ENCODE measurements around the gene SMIM1. TPM values are rescaled to one million over a fixed set of nuclear protein-coding genes. Genes with fewer than 3 reads are reported as not detected.

SMIM1 gene
- total and polyA plus RNA-seq, 2 donors (not counting 1 experiment from before 2014, with no cell fraction given) = 2.0 TPM; not detected in 1

DNA sequence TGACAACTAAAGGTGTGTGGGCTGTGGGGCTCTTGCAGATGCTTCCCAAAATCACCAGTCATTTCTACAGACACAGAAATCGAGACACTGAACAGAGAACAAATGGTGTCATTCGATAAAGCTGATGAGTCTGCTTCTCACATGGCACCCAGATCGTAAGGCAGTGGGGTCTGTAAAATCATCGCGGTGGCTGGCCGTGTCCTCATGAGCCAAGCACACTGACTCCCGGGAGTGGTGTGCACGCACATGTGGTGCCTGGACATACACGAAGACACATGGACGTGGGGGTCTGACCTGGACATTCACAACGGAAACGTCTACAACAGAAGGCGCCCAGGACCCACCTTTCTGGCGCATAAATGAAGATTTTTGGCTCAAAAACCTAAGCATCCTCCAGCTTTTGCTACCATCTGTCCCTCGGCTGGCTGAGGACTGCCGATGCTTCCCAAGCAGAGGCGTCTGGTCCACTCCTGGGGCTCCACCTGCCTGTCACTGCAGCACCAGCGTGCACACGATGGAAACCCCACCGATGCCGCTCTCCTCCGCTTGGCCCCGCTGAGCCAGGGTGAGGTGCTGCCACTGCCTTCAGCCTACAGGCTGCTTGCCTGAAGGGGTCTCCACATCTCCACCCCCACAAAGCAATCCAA is 6.8 kb downstream of the SMIM1 start:
- no peak for DNase-seq (ENCODE audit: low read depth in 2 of 2)
- H3K4me3 ChIP-seq (replicated peaks in 1 of 4; ENCODE audit: control extremely low read depth in 1 of 4, insufficient read depth in 1 of 4, low read depth in 3 of 4, low read length in 4 of 4) = no peak overlapping the region
- H3K4me2 ChIP-seq (ENCODE audit: extremely low read depth, insufficient read depth, low read length) = no peak overlapping the region
- no peak overlapping the region for H3K27ac ChIP-seq (ENCODE audit: insufficient read depth, low read length)
- no peak for TF ChIP-seq EZH2 (IDR thresholded peaks at IDR 0.05; ENCODE audit: low read length, missing control alignments)
- TF ChIP-seq, protein P1, sequence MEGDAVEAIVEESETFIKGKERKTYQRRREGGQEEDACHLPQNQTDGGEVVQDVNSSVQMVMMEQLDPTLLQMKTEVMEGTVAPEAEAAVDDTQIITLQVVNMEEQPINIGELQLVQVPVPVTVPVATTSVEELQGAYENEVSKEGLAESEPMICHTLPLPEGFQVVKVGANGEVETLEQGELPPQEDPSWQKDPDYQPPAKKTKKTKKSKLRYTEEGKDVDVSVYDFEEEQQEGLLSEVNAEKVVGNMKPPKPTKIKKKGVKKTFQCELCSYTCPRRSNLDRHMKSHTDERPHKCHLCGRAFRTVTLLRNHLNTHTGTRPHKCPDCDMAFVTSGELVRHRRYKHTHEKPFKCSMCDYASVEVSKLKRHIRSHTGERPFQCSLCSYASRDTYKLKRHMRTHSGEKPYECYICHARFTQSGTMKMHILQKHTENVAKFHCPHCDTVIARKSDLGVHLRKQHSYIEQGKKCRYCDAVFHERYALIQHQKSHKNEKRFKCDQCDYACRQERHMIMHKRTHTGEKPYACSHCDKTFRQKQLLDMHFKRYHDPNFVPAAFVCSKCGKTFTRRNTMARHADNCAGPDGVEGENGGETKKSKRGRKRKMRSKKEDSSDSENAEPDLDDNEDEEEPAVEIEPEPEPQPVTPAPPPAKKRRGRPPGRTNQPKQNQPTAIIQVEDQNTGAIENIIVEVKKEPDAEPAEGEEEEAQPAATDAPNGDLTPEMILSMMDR (conservative IDR thresholded peaks at IDR 0.05 in 1 of 2, IDR thresholded peaks at IDR 0.05 in 1 of 2; ENCODE audit: low read depth in 1 of 2, low read length in 2 of 2) = no peak
- no peaks in the 10 kb centered on the region for H3K27me3 ChIP-seq (ENCODE audit: control insufficient read depth, insufficient read depth, low read length)
- H3K79me2 ChIP-seq (ENCODE audit: control insufficient read depth, insufficient read depth, low read length) = no peaks in the 10 kb centered on the region
- no peak overlapping the region for H2AFZ ChIP-seq (ENCODE audit: low read length)
- H3K9me3 ChIP-seq (ENCODE audit: control insufficient read depth, insufficient read depth, low read depth, low read length) = no peaks in the 10 kb centered on the region
- H3K9ac ChIP-seq (ENCODE audit: insufficient read depth, low read length) = no peak overlapping the region
- H3K36me3 ChIP-seq (ENCODE audit: control insufficient read depth, insufficient read depth, low read length) = peaks cover 13% of the 10 kb centered on the region
- H4K20me1 ChIP-seq (ENCODE audit: control insufficient read depth, extremely low read depth, insufficient read depth, low read length) = no peaks in the 10 kb centered on the region
- H3K4me1 ChIP-seq (ENCODE audit: control insufficient read depth, extremely low read depth, insufficient read depth, low read length) = peaks cover 5% of the 10 kb centered on the region

DNA sequence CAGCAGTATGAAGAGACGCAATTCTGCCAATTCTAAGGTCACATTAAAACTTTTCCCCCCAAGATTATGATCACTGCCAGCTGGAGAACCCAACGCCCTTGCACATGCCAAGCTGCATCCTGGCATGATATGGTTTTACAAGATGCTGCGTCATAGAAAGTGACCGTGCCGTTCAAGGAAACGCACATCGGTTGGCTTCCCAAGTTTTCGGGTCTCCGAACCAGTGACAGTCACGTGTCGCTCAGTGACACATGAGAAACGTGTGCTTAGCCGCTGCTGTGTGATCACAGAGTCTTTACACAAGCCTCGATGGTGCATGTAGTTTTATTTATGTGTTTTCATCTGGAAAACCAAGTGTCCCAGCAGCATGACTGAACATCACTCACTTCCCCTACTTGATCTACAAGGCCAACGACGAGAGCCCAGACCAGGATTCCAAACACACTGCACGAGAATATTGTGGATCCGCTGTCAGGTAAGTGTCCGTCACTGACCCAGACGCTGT is 7.4 kb downstream of the SMIM1 start:
- H3K4me1 ChIP-seq (ENCODE audit: control insufficient read depth, extremely low read depth, insufficient read depth, low read length) = peaks cover 5% of the 10 kb centered on the region
- H3K4me3 ChIP-seq (replicated peaks in 1 of 4; ENCODE audit: control extremely low read depth in 1 of 4, insufficient read depth in 1 of 4, low read depth in 3 of 4, low read length in 4 of 4) = no peak overlapping the region
- no peak overlapping the region for H3K4me2 ChIP-seq (ENCODE audit: extremely low read depth, insufficient read depth, low read length)
- H3K79me2 ChIP-seq (ENCODE audit: control insufficient read depth, insufficient read depth, low read length) = no peaks in the 10 kb centered on the region
- DNase-seq (ENCODE audit: low read depth in 2 of 2) = no peak
- H4K20me1 ChIP-seq (ENCODE audit: control insufficient read depth, extremely low read depth, insufficient read depth, low read length) = no peaks in the 10 kb centered on the region
- H2AFZ ChIP-seq (ENCODE audit: low read length) = no peak overlapping the region
- TF ChIP-seq EZH2 (IDR thresholded peaks at IDR 0.05; ENCODE audit: low read length, missing control alignments) = no peak
- TF ChIP-seq, protein P1 (conservative IDR thresholded peaks at IDR 0.05 in 1 of 2, IDR thresholded peaks at IDR 0.05 in 1 of 2; ENCODE audit: low read depth in 1 of 2, low read length in 2 of 2) = no peak
- H3K9ac ChIP-seq (ENCODE audit: insufficient read depth, low read length) = no peak overlapping the region
- peaks cover 14% of the 10 kb centered on the region for H3K36me3 ChIP-seq (ENCODE audit: control insufficient read depth, insufficient read depth, low read length)
- no peaks in the 10 kb centered on the region for H3K27me3 ChIP-seq (ENCODE audit: control insufficient read depth, insufficient read depth, low read length)
- no peak overlapping the region for H3K27ac ChIP-seq (ENCODE audit: insufficient read depth, low read length)
- H3K9me3 ChIP-seq (ENCODE audit: control insufficient read depth, insufficient read depth, low read depth, low read length) = no peaks in the 10 kb centered on the region

- H3K4me2 ChIP-seq (ENCODE audit: extremely low read depth, insufficient read depth, low read length) = no peak overlapping the region
- no peak for TF ChIP-seq EZH2 (IDR thresholded peaks at IDR 0.05; ENCODE audit: low read length, missing control alignments)
- TF ChIP-seq, protein P1 (conservative IDR thresholded peaks at IDR 0.05 in 1 of 2, IDR thresholded peaks at IDR 0.05 in 1 of 2; ENCODE audit: low read depth in 1 of 2, low read length in 2 of 2) = no peak
- H3K9me3 ChIP-seq (ENCODE audit: control insufficient read depth, insufficient read depth, low read depth, low read length) = no peaks in the 10 kb centered on the region
- H3K27ac ChIP-seq (ENCODE audit: insufficient read depth, low read length) = no peak overlapping the region
- peaks cover 18% of the 10 kb centered on the region for H3K36me3 ChIP-seq (ENCODE audit: control insufficient read depth, insufficient read depth, low read length)
- H2AFZ ChIP-seq (ENCODE audit: low read length) = no peak overlapping the region
- no peaks in the 10 kb centered on the region for H3K79me2 ChIP-seq (ENCODE audit: control insufficient read depth, insufficient read depth, low read length)
- H3K4me3 ChIP-seq (replicated peaks in 1 of 4; ENCODE audit: control extremely low read depth in 1 of 4, insufficient read depth in 1 of 4, low read depth in 3 of 4, low read length in 4 of 4) = no peak overlapping the region
- H3K4me1 ChIP-seq (ENCODE audit: control insufficient read depth, extremely low read depth, insufficient read depth, low read length) = peaks cover under 1% of the 10 kb centered on the region
- H3K27me3 ChIP-seq (ENCODE audit: control insufficient read depth, insufficient read depth, low read length) = no peaks in the 10 kb centered on the region
- no peak overlapping the region for H3K9ac ChIP-seq (ENCODE audit: insufficient read depth, low read length)
- no peak for DNase-seq (ENCODE audit: low read depth in 2 of 2)
- no peaks in the 10 kb centered on the region for H4K20me1 ChIP-seq (ENCODE audit: control insufficient read depth, extremely low read depth, insufficient read depth, low read length)
These were observed 8.4 kb downstream of the SMIM1 start for GRCh38 chr1:3780901-3781300.

Measured in fibroblast of lung (primary cell).